NCI-H1436 (cell line): Measurements from ENCODE around the gene PROK2.

ENCODE experiments used
- DNase-seq: peaks from one replicate; lab custom pipeline; 2025; lab: John Stamatoyannopoulos, UW

PROK2 gene

GRCh38 chr3:71734881-71735280 lies 50.1 kb downstream of the PROK2 start:
- DNase-seq, result no peak

GRCh38 chr3:71733319-71733718 lies 51.6 kb downstream of the PROK2 start:
- DNase-seq, result no peak

GRCh38 chr3:71732637-71733036 lies 52.3 kb downstream of the PROK2 start:
- DNase-seq, result no peak

GRCh38 chr3:71728632-71729342 lies 56.2 kb downstream of the PROK2 start:
- DNase-seq, result peak; percentile 75

- DNase-seq, result no peak
These were observed 58.8 kb downstream of the PROK2 start for GRCh38 chr3:71726146-71726545.

- DNase-seq, result peak; percentile 1
These were observed 59.5 kb downstream of the PROK2 start, which contains the start of gene EIF4E3 for GRCh38 chr3:71725271-71725991. TSS of gene EIF4E3 (minus strand) at chr3:71725402. CDS start at chr3:71725367, 35 bp downstream.

- no peak for DNase-seq
These were observed 60.2 kb downstream of the PROK2 start for GRCh38 chr3:71724584-71725270.

- DNase-seq, result no peak
These were observed 60.8 kb downstream of the PROK2 start for GRCh38 chr3:71724171-71724453.

GRCh38 chr3:71723452-71724170 lies 61.3 kb downstream of the PROK2 start:
- no peak for DNase-seq

- DNase-seq, result no peak
These were observed 62.3 kb downstream of the PROK2 start for GRCh38 chr3:71722693-71723092.
